Stomach (tissue), 9 donors: Measurements from ENCODE around the gene ULBP2. TPM values are rescaled to one million over a fixed set of nuclear protein-coding genes. Genes with fewer than 3 reads are reported as not detected.

Source experiments
- DNase-seq, 2 donors: peaks; one replicate each; pipeline versions ENCODE4 v3.0.0 to v3.0.0-alpha.2; 2013 to 2019
- H3K27ac ChIP-seq, 5 donors: fragments of 200-600 bp in 4 of 5; sonication (generic) in 4 of 5; one replicate each; pipeline ENCODE4 v1.5.1; 2013 to 2019; ENCODE audit warnings: mild to moderate bottlenecking in 1 of 5, moderate library complexity in 1 of 5
- H3K27me3 ChIP-seq, 3 donors: fragments of 200-600 bp; sonication (generic); one replicate each; pipeline ENCODE4 v1.5.1; 2017 to 2019; ENCODE audit warnings: mixed run types in 1 of 3
- H3K36me3 ChIP-seq, 4 donors: fragments of 200-600 bp; sonication (generic); 1 replicate in 3 of 4; 2 replicates in 1 of 4; pipeline ENCODE4 v1.5.1; 2016 to 2019
- H3K4me1 ChIP-seq, 4 donors: fragments of 200-600 bp; sonication (generic); one replicate each; pipeline ENCODE4 v1.5.1; 2016 to 2019
- H3K4me3 ChIP-seq, 4 donors: fragments of 200-600 bp; sonication (generic) in 3 of 4; one replicate each; pipeline ENCODE4 v1.5.1; 2016 to 2019; ENCODE audit warnings: mild to moderate bottlenecking in 1 of 4
- H3K9me3 ChIP-seq, 4 donors: fragments of 200-600 bp; sonication (generic); one replicate each; pipeline ENCODE4 v1.5.1; 2016 to 2019
- EP300 ChIP-seq: sonication (generic); formaldehyde crosslinking; IDR thresholded peaks from one replicate; pipeline ENCODE4 v1.6.1; 2017; ENCODE audit warnings: antibody characterized with exemption
- POLR2A ChIP-seq, 4 donors: fragments of 450-650 bp; IDR thresholded peaks; one replicate each; pipeline ENCODE4 v1.6.1; 2016; ENCODE audit warnings: antibody characterized with exemption in 4 of 4, control low read depth in 2 of 4, mild to moderate bottlenecking in 1 of 4, moderate library complexity in 1 of 4
- POLR2AphosphoS5 ChIP-seq, 3 donors: sonication (generic); formaldehyde crosslinking; IDR thresholded peaks; one replicate each; pipeline ENCODE4 v1.6.1; 2016; ENCODE audit warnings: antibody characterized with exemption in 3 of 3
- WGBS, 5 donors: extraction: QIAGEN DNeasy Blood & Tissue Kit in 3 of 5; methylation state at CpG; one replicate each; pipeline versions ENCODE4 v1.1.5 to v1.1.7; 2013 to 2018; 5-methylcytosine and 5-hydroxymethylcytosine counted together
- intact Hi-C: fragments of 100-400 bp; cut with DNase I; formaldehyde crosslinking; loops from one replicate; pipeline ENCODE4 v1.15.1; 2023; ENCODE audit warnings: low total_unique reads
- polyA plus RNA-seq, 3 donors: library from polyadenylated mRNA; stranded (reverse); fragments of 200-250 nt; gene quantifications; one replicate each; pipeline ENCODE4 v1.2.3, GENCODE V29; 2013
- total RNA-seq, 5 donors: library from RNA; depleted of rRNA; stranded (reverse); fragments of >200 nt; gene quantifications; one replicate each; pipeline versions ENCODE4 v1.1.0 to v1.2.3, GENCODE V29; 2014 to 2016
- TF ChIP-seq, protein P1 (sequence below), 7 experiments: fragments of 450-650 bp in 4 of 7; fragments of 200-600 bp in 3 of 7; sonication (generic) in 3 of 7; IDR thresholded peaks; one replicate each; pipeline ENCODE4 v1.5.1; 2016 to 2019; ENCODE audit warnings: antibody characterized with exemption in 7 of 7, control low read depth in 2 of 7, mild to moderate bottlenecking in 1 of 7
- donor health status: healthy with polysubstance abuse.
- donor health status: Bipolar disorder and iron deficiency.
- donor health status: healthy.

The ULBP2 gene
- total and polyA plus RNA-seq, 8 donors, result 0.31 to 1.4 (median 0.43) TPM; not detected in 5

DNA sequence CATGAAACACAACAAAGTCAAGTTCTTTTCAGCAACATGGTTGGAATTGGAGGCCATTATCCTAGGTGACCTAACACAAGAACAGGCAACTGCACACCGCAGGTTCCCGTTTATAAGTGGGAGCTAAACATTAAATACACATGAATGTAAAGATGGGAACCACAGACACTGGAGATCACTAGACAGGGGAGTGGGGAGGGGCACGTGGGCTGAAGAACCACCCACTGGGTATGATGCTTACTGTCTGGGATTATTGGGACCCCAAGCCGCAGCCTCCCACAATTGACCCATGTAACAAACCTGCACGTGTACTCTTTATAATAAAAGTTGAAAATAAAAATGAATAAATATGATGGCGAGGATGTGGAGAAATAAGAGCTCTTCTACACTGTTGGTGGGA lies 10.3 kb upstream of the ULBP2 start:
- no peak for DNase-seq
- WGBS, 5 donors, result 64 to 72% (median 68%) methylated on average over 6 of the region's 6 CpGs
- H3K27ac ChIP-seq, result no peak overlapping the region
- H3K4me1 ChIP-seq, result peaks cover 0 to 2% (median 0%) of the 10 kb centered on the region in 4 donors
- H3K9me3 ChIP-seq, result no peaks in the 10 kb centered on the region
- peaks cover 0 to 94% (median 41%) of the 10 kb centered on the region in 3 donors for H3K27me3 ChIP-seq
- H3K36me3 ChIP-seq, result no peaks in the 10 kb centered on the region
- H3K4me3 ChIP-seq, result no peak overlapping the region
- TF ChIP-seq, protein P1, sequence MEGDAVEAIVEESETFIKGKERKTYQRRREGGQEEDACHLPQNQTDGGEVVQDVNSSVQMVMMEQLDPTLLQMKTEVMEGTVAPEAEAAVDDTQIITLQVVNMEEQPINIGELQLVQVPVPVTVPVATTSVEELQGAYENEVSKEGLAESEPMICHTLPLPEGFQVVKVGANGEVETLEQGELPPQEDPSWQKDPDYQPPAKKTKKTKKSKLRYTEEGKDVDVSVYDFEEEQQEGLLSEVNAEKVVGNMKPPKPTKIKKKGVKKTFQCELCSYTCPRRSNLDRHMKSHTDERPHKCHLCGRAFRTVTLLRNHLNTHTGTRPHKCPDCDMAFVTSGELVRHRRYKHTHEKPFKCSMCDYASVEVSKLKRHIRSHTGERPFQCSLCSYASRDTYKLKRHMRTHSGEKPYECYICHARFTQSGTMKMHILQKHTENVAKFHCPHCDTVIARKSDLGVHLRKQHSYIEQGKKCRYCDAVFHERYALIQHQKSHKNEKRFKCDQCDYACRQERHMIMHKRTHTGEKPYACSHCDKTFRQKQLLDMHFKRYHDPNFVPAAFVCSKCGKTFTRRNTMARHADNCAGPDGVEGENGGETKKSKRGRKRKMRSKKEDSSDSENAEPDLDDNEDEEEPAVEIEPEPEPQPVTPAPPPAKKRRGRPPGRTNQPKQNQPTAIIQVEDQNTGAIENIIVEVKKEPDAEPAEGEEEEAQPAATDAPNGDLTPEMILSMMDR (IDR thresholded peaks at IDR 0.05), result no peak
- TF ChIP-seq EP300, result no peak
- no peak for TF ChIP-seq POLR2AphosphoS5 (IDR thresholded peaks at IDR 0.05)
- no peak for TF ChIP-seq POLR2A (IDR thresholded peaks at IDR 0.05)
- intact Hi-C loops, result no loop called here

DNA sequence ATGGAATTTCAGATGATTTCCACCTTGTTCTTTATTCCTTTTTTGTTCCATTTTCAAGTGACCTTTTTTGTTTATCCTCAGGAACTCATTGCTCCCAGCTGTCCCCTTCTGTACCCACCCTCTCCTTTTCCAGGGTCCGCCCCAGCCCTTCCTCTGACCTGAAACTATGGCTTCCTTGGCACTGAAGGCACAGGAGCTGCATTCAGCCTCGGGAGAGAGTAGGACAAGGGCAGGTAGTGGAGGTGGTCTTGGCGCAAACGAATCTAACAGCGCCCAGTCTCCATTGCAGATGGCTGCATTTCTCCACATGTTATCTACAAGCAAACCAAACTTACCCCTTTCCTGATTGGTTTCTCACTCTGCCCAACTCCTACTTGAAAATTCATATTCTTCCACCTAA lies 8.8 kb upstream of the ULBP2 start:
- TF ChIP-seq POLR2AphosphoS5 (IDR thresholded peaks at IDR 0.05) (no peak), POLR2A (IDR thresholded peaks at IDR 0.05) (no peak), EP300 (no peak)
- TF ChIP-seq, protein P1 (IDR thresholded peaks at IDR 0.05), result no peak
- intact Hi-C loops, result no loop called here
- Histone ChIP-seq H3K9me3 (no peaks in the 10 kb centered on the region), H3K27ac (no peak overlapping the region), H3K4me1 (peaks cover 0 to under 1% (median 0%) of the 10 kb centered on the region in 4 donors), H3K27me3 (peaks cover 0 to 98% (median 51%) of the 10 kb centered on the region in 3 donors), H3K36me3 (no peaks in the 10 kb centered on the region), H3K4me3 (no peak overlapping the region)
- DNase-seq, result no peak
- WGBS, 5 donors, result 51 to 66% (median 52%) methylated on average over 5 of the region's 5 CpGs

DNA sequence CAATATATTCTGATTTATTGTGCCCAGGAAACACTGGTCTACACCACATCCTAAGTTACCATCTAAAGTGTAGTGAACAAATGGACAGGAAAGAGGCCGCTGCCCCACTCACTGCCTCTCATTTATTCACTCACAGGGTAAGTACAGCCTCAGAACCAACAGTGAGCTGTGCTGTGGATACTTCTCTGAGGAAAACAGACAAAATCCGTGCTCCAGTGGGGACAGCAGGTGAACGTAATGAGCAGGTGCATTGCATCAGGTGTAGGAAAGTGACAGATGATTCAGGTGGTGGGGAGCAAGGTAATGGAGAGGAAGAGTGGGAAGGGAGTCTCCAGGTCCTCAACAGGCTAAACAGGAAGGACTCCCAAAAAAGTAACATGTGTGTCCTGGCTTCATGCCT lies 8.4 kb upstream of the ULBP2 start:
- intact Hi-C loops, result no loop called here
- no peak for DNase-seq
- Histone ChIP-seq H3K36me3 (no peaks in the 10 kb centered on the region), H3K9me3 (no peaks in the 10 kb centered on the region), H3K4me1 (peaks cover 4% of the 10 kb centered on the region in 4 donors), H3K4me3 (no peak overlapping the region), H3K27me3 (peaks cover 3 to 98% (median 54%) of the 10 kb centered on the region in 3 donors), H3K27ac (no peak overlapping the region)
- WGBS, 5 donors, result 30 to 41% (median 32%) methylated on average over 3 of the region's 3 CpGs
- TF ChIP-seq POLR2A (IDR thresholded peaks at IDR 0.05), result no peak
- no peak for TF ChIP-seq EP300

DNA sequence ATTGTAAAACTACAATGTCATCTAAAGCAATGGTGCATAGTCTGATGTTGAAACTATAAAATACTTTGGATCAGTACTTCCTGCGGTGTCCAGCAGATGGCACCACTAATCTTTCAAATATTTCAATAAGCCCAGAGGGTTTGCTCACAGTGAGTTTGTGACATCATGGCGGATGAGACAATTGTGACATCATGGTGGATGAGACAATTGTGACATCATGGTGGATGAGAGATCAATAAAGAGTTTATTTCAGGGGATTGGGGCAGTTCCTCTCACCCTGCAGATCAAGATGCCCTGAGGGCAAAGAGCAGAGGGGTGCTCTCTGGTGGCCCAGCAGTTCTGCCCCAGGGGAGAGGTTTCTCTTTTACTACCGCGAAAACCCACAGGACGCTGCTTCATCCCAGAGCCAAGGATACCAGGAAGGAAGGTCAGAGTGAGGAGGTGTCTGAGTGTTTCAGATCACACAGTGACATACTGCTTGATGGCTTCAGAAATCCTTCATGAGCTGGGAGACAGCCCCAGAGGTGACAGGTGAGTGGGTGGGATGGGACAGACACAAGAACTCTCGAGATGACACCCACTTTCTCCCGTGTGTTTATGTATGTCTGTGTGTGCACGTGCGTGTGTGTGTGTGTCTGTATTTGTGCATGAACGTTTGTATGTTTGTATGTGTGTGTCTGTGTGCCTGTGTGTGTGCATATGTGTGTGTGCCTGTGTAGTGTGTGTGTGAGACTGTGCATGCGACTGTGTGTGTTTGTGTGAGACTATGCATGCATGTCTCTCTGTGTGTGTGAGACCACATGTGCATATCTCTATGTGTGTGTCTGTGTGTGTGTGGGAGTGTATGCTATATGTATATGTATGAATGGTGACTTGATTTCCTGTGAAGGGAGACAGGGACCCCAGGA lies 7.3 kb upstream of the ULBP2 start:
- Histone ChIP-seq H3K4me1 (peaks cover 10 to 13% (median 11%) of the 10 kb centered on the region in 4 donors), H3K4me3 (no peak overlapping the region), H3K36me3 (no peaks in the 10 kb centered on the region), H3K27me3 (peaks cover 14 to 98% (median 54%) of the 10 kb centered on the region in 3 donors), H3K9me3 (no peaks in the 10 kb centered on the region), H3K27ac (no peak overlapping the region)
- DNase-seq, result peak; percentile 73 to 82
- WGBS, 5 donors, result 32 to 44% (median 38%) methylated on average over 11 of the region's 11 CpGs
- TF ChIP-seq EP300, result no peak
- TF ChIP-seq POLR2AphosphoS5 (IDR thresholded peaks at IDR 0.05), result peak in 1 of 3 donors; percentile 17
- TF ChIP-seq, protein P1 (IDR thresholded peaks at IDR 0.05), result peak in 5 of 7 experiments; percentile 53 to 91 (median 82)
- no peak for TF ChIP-seq POLR2A (IDR thresholded peaks at IDR 0.05)
- intact Hi-C loops, result no loop called here
